Lower leg skin (tissue), 3 donors: ENCODE data around the gene MFSD2A.

Source experiments
- CTCF ChIP-seq, 3 donors: fragments of 450-650 bp; IDR thresholded peaks; one replicate each; pipeline ENCODE4 v1.5.1; 2016; ENCODE audit warnings: antibody characterized with exemption in 3 of 3, mild to moderate bottlenecking in 3 of 3, moderate library complexity in 2 of 3
- POLR2A ChIP-seq, 2 donors: fragments of 450-650 bp; IDR thresholded peaks; one replicate each; pipeline ENCODE4 v1.6.1; 2016 to 2017; ENCODE audit warnings: antibody characterized with exemption in 2 of 2, mild to moderate bottlenecking in 1 of 2, moderate library complexity in 1 of 2

GRCh38 chr1:39938856-39939255 is 16.1 kb upstream of the MFSD2A start:
- TF ChIP-seq CTCF (IDR thresholded peaks at IDR 0.05) (no peak), POLR2A (IDR thresholded peaks at IDR 0.05) (no peak)
